Measurements from ENCODE around the gene ITIH3.

GRCh38 chr3:52811452-52812011, 16.9 kb downstream of the ITIH3 start:
- TF ChIP-seq CTCF (IDR thresholded peaks at IDR 0.05) (no peak), ZFX (IDR thresholded peaks at IDR 0.05; ENCODE audit: borderline replicate concordance) (no peak)

Measured in 22Rv1 (cell line).